ENCODE measurements around the gene FDX1.

The FDX1 gene

GRCh38 chr11:110452720-110453119 is 23.0 kb downstream of the FDX1 start:
- FAIRE-seq = peak; percentile 53
- no peak for DNase-seq (ENCODE audit: insufficient read length)

GRCh38 chr11:110453684-110454354 is 24.1 kb downstream of the FDX1 start:
- TF ChIP-seq POLR2A (IDR thresholded peaks at IDR 0.05; ENCODE audit: low read depth, low read length) = no peak
- no peak for TF ChIP-seq TAF1 (IDR thresholded peaks at IDR 0.05; ENCODE audit: borderline replicate concordance, low read depth, low read length)
- TF ChIP-seq POLR2AphosphoS5 (IDR thresholded peaks at IDR 0.05; ENCODE audit: low read depth, low read length) = no peak
- DNase-seq (ENCODE audit: insufficient read length) (no peak), FAIRE-seq (peak; percentile 90)

More at GRCh38 chr11:110452720-110453119, 23.0 kb downstream of the FDX1 start:
- TF ChIP-seq TAF1 (IDR thresholded peaks at IDR 0.05; ENCODE audit: borderline replicate concordance, low read depth, low read length) = no peak
- TF ChIP-seq POLR2AphosphoS5 (IDR thresholded peaks at IDR 0.05; ENCODE audit: low read depth, low read length) = no peak
- no peak for TF ChIP-seq POLR2A (IDR thresholded peaks at IDR 0.05; ENCODE audit: low read depth, low read length)

- FAIRE-seq = peak; percentile 42
Measured at GRCh38 chr11:110454609-110455008, 24.9 kb downstream of the FDX1 start.

GRCh38 chr11:110455718-110456117 is 26.0 kb downstream of the FDX1 start:
- no peak for TF ChIP-seq POLR2AphosphoS5 (IDR thresholded peaks at IDR 0.05; ENCODE audit: low read depth, low read length)
- no peak for TF ChIP-seq POLR2A (IDR thresholded peaks at IDR 0.05; ENCODE audit: low read depth, low read length)
- no peak for TF ChIP-seq TAF1 (IDR thresholded peaks at IDR 0.05; ENCODE audit: borderline replicate concordance, low read depth, low read length)
- no peak for DNase-seq (ENCODE audit: insufficient read length)
- peak; percentile 70 for FAIRE-seq

More at GRCh38 chr11:110454609-110455008, 24.9 kb downstream of the FDX1 start:
- TF ChIP-seq POLR2A (IDR thresholded peaks at IDR 0.05; ENCODE audit: low read depth, low read length) (no peak), TAF1 (IDR thresholded peaks at IDR 0.05; ENCODE audit: borderline replicate concordance, low read depth, low read length) (no peak), POLR2AphosphoS5 (IDR thresholded peaks at IDR 0.05; ENCODE audit: low read depth, low read length) (no peak)
- DNase-seq (ENCODE audit: insufficient read length) = no peak

- DNase-seq (ENCODE audit: insufficient read length) = no peak
- no peak for TF ChIP-seq TAF1 (IDR thresholded peaks at IDR 0.05; ENCODE audit: borderline replicate concordance, low read depth, low read length)
- FAIRE-seq = peak; percentile 46
Measured at GRCh38 chr11:110463153-110463552, 33.4 kb downstream of the FDX1 start.

GRCh38 chr11:110465231-110465630 is 35.5 kb downstream of the FDX1 start:
- no peak for TF ChIP-seq TAF1 (IDR thresholded peaks at IDR 0.05; ENCODE audit: borderline replicate concordance, low read depth, low read length)
- TF ChIP-seq POLR2AphosphoS5 (IDR thresholded peaks at IDR 0.05; ENCODE audit: low read depth, low read length) = no peak
- no peak for TF ChIP-seq POLR2A (IDR thresholded peaks at IDR 0.05; ENCODE audit: low read depth, low read length)
- FAIRE-seq (no peak), DNase-seq (ENCODE audit: insufficient read length) (no peak)

GRCh38 chr11:110467556-110467955 is 37.8 kb downstream of the FDX1 start:
- TF ChIP-seq POLR2AphosphoS5 (IDR thresholded peaks at IDR 0.05; ENCODE audit: low read depth, low read length) (no peak), TAF1 (IDR thresholded peaks at IDR 0.05; ENCODE audit: borderline replicate concordance, low read depth, low read length) (no peak), POLR2A (IDR thresholded peaks at IDR 0.05; ENCODE audit: low read depth, low read length) (no peak)
- no peak for FAIRE-seq
- no peak for DNase-seq (ENCODE audit: insufficient read length)

- FAIRE-seq (no peak), DNase-seq (ENCODE audit: insufficient read length) (no peak)
- no peak for TF ChIP-seq POLR2A (IDR thresholded peaks at IDR 0.05; ENCODE audit: low read depth, low read length)
- no peak for TF ChIP-seq POLR2AphosphoS5 (IDR thresholded peaks at IDR 0.05; ENCODE audit: low read depth, low read length)
- TF ChIP-seq TAF1 (IDR thresholded peaks at IDR 0.05; ENCODE audit: borderline replicate concordance, low read depth, low read length) = no peak
Measured at GRCh38 chr11:110468121-110468520, 38.4 kb downstream of the FDX1 start.

GRCh38 chr11:110469127-110469526 is 39.4 kb downstream of the FDX1 start:
- DNase-seq (ENCODE audit: insufficient read length) (no peak), FAIRE-seq (no peak)
- TF ChIP-seq POLR2AphosphoS5 (IDR thresholded peaks at IDR 0.05; ENCODE audit: low read depth, low read length) (no peak), POLR2A (IDR thresholded peaks at IDR 0.05; ENCODE audit: low read depth, low read length) (no peak), TAF1 (IDR thresholded peaks at IDR 0.05; ENCODE audit: borderline replicate concordance, low read depth, low read length) (no peak)

GRCh38 chr11:110470716-110471115 is 41.0 kb downstream of the FDX1 start:
- FAIRE-seq = no peak
- TF ChIP-seq TAF1 (IDR thresholded peaks at IDR 0.05; ENCODE audit: borderline replicate concordance, low read depth, low read length) (no peak), POLR2AphosphoS5 (IDR thresholded peaks at IDR 0.05; ENCODE audit: low read depth, low read length) (no peak), POLR2A (IDR thresholded peaks at IDR 0.05; ENCODE audit: low read depth, low read length) (no peak)
- no peak for DNase-seq (ENCODE audit: insufficient read length)

GRCh38 chr11:110471371-110471770 is 41.6 kb downstream of the FDX1 start:
- DNase-seq (ENCODE audit: insufficient read length) (no peak), FAIRE-seq (no peak)

GRCh38 chr11:110472858-110473257 is 43.1 kb downstream of the FDX1 start:
- FAIRE-seq (no peak), DNase-seq (ENCODE audit: insufficient read length) (no peak)
- TF ChIP-seq TAF1 (IDR thresholded peaks at IDR 0.05; ENCODE audit: borderline replicate concordance, low read depth, low read length) (no peak), POLR2AphosphoS5 (IDR thresholded peaks at IDR 0.05; ENCODE audit: low read depth, low read length) (no peak), POLR2A (IDR thresholded peaks at IDR 0.05; ENCODE audit: low read depth, low read length) (no peak)

More at GRCh38 chr11:110471371-110471770, 41.6 kb downstream of the FDX1 start:
- TF ChIP-seq TAF1 (IDR thresholded peaks at IDR 0.05; ENCODE audit: borderline replicate concordance, low read depth, low read length) = no peak
- TF ChIP-seq POLR2A (IDR thresholded peaks at IDR 0.05; ENCODE audit: low read depth, low read length) = no peak
- no peak for TF ChIP-seq POLR2AphosphoS5 (IDR thresholded peaks at IDR 0.05; ENCODE audit: low read depth, low read length)

Measured in GM12892 (cell line).